ENCODE results near the gene METTL26. TPM values are rescaled to one million over a fixed set of nuclear protein-coding genes. Genes with fewer than 3 reads are reported as not detected.
A peak's percentile ranks its signal among the peaks of the same experiment; 100 is the strongest.

METTL26 gene
- total and polyA plus RNA-seq, 4 donors, result 26.3 to 69.1 (median 41.4) TPM

GRCh38 chr16:595094-595528 is 41.0 kb downstream of the METTL26 start:
- H3K27ac ChIP-seq (ENCODE audit: low read depth in 1 of 2, low read length in 2 of 2), result peak overlapping the region; percentile 42 to 92
- H3K4me3 ChIP-seq (ENCODE audit: low read depth in 1 of 3, low read length in 3 of 3), result no peak overlapping the region
- H3K36me3 ChIP-seq (ENCODE audit: control insufficient read depth in 4 of 4, insufficient read depth in 3 of 4, low read depth in 1 of 4, low read length in 3 of 4), result peaks cover 0 to 3% (median 2%) of the 10 kb centered on the region in 4 donors
- no peaks in the 10 kb centered on the region for H3K27me3 ChIP-seq (ENCODE audit: control insufficient read depth in 4 of 4, insufficient read depth in 4 of 4, low read length in 3 of 4)
- H3K9ac ChIP-seq (ENCODE audit: low read depth in 1 of 2, low read length in 2 of 2), result no peak overlapping the region
- WGBS, result 92% methylated on average over 18 of the region's 18 CpGs
- H3K9me3 ChIP-seq (ENCODE audit: control insufficient read depth in 4 of 4, low read length in 3 of 4), result no peaks in the 10 kb centered on the region
- no peak for TF ChIP-seq CTCF (IDR thresholded peaks at IDR 0.05; ENCODE audit: low read depth, low read length, missing input control)
- TF ChIP-seq HNF4A (conservative IDR thresholded peaks at IDR 0.05), result no peak
- TF ChIP-seq RAD21 (IDR thresholded peaks at IDR 0.05), result no peak
- no peak for TF ChIP-seq JUND (IDR thresholded peaks at IDR 0.05)
- no peak for TF ChIP-seq EGR1 (IDR thresholded peaks at IDR 0.05; ENCODE audit: low read depth in 2 of 2)
- TF ChIP-seq FOXA1 (IDR thresholded peaks at IDR 0.05), result no peak
- TF ChIP-seq TAF1 (conservative IDR thresholded peaks at IDR 0.05), result no peak
- TF ChIP-seq ATF3 (IDR thresholded peaks at IDR 0.05), result no peak
- DNase-seq (ENCODE audit: low spot score), result no peak
- peaks cover 24 to 74% (median 62%) of the 10 kb centered on the region in 4 donors for H3K4me1 ChIP-seq (ENCODE audit: control insufficient read depth in 4 of 4, insufficient read depth in 4 of 4, low read length in 3 of 4)

- Histone ChIP-seq H3K4me1 (ENCODE audit: control insufficient read depth in 4 of 4, insufficient read depth in 4 of 4, low read length in 3 of 4) (peaks cover 21 to 71% (median 60%) of the 10 kb centered on the region in 4 donors), H3K4me3 (ENCODE audit: low read depth in 1 of 3, low read length in 3 of 3) (no peak overlapping the region), H3K27ac (ENCODE audit: low read depth in 1 of 2, low read length in 2 of 2) (peak overlapping the region; percentile 81 to 88)
These were observed 42.3 kb downstream of the METTL26 start for GRCh38 chr16:593807-594206.

More at GRCh38 chr16:593807-594206, 42.3 kb downstream of the METTL26 start:
- TF ChIP-seq JUND (IDR thresholded peaks at IDR 0.05) (no peak), MAX (IDR thresholded peaks at IDR 0.05) (no peak), CTCF (IDR thresholded peaks at IDR 0.05; ENCODE audit: low read depth, low read length, missing input control) (no peak), HNF4G (IDR thresholded peaks at IDR 0.05) (no peak), HNF4A (conservative IDR thresholded peaks at IDR 0.05) (no peak), RXRA (IDR thresholded peaks at IDR 0.05) (no peak), REST (IDR thresholded peaks at IDR 0.05) (no peak), NR2F2 (IDR thresholded peaks at IDR 0.05) (no peak), ZBTB33 (IDR thresholded peaks at IDR 0.05) (no peak), TAF1 (conservative IDR thresholded peaks at IDR 0.05) (no peak), GABPA (IDR thresholded peaks at IDR 0.05 in 1 of 2, conservative IDR thresholded peaks at IDR 0.05 in 1 of 2) (no peak), EGR1 (IDR thresholded peaks at IDR 0.05; ENCODE audit: low read depth in 2 of 2) (no peak), FOXA2 (IDR thresholded peaks at IDR 0.05) (no peak)
- no peaks in the 10 kb centered on the region for H3K36me3 ChIP-seq (ENCODE audit: control insufficient read depth in 4 of 4, insufficient read depth in 3 of 4, low read depth in 1 of 4, low read length in 3 of 4)
- H3K9me3 ChIP-seq (ENCODE audit: control insufficient read depth in 4 of 4, low read length in 3 of 4), result no peaks in the 10 kb centered on the region
- WGBS, result 84% methylated on average over 16 of the region's 16 CpGs
- DNase-seq (ENCODE audit: low spot score), result no peak
- no peak overlapping the region for H3K9ac ChIP-seq (ENCODE audit: low read depth in 1 of 2, low read length in 2 of 2)
- H3K27me3 ChIP-seq (ENCODE audit: control insufficient read depth in 4 of 4, insufficient read depth in 4 of 4, low read length in 3 of 4), result no peaks in the 10 kb centered on the region
